Activated T-helper 2 cell treated with anti-CD3 and anti-CD28 coated beads, Interferon-gamma antibody, Interleukin-2, Interleukin-4, amounts not matched to agents 10 μg/mL and 5 μg/mL and 100 μg/mL, durations not matched to agents 14 hours and 24 hours and 36 hours (primary cell): ENCODE data around the gene TFEB. TPM values are rescaled to one million over a fixed set of nuclear protein-coding genes. Genes with fewer than 3 reads are reported as not detected.

ENCODE experiments used
- DNase-seq: peaks from one replicate; pipeline ENCODE4 v3.0.0; 2021; ENCODE audit warnings: low spot score
- H3K27ac Mint-ChIP-seq: one replicate; pipeline ENCODE4 v1.8.0; 2021; ENCODE audit warnings: mixed read lengths
- H3K27me3 Mint-ChIP-seq: one replicate; pipeline ENCODE4 v1.8.0; 2021; ENCODE audit warnings: low read depth, mixed read lengths
- H3K36me3 Mint-ChIP-seq: one replicate; pipeline ENCODE4 v1.8.0; 2021; ENCODE audit warnings: low read depth, mixed read lengths
- H3K4me1 Mint-ChIP-seq: one replicate; pipeline ENCODE4 v1.8.0; 2021; ENCODE audit warnings: low read depth, mixed read lengths
- H3K4me3 Mint-ChIP-seq: one replicate; pipeline ENCODE4 v1.8.0; 2021; ENCODE audit warnings: low read depth, mild to moderate bottlenecking, moderate library complexity, mixed read lengths
- H3K9me3 Mint-ChIP-seq: one replicate; pipeline ENCODE4 v1.8.0; 2021; ENCODE audit warnings: mixed read lengths
- intact Hi-C: fragments of 100-400 bp; cut with micrococcal nuclease; formaldehyde crosslinking; loops from one replicate; pipeline ENCODE4 v1.15.1; 2023
- total RNA-seq: library from RNA; stranded (reverse); gene quantifications from 2 replicates; pipeline ENCODE4 v1.2.3, GENCODE V29; 2022

Gene TFEB
- total RNA-seq, 1 donor from 2014 or later, result 13.4 TPM

- peaks cover 6% of the 10 kb centered on the region for H3K27me3 Mint-ChIP-seq
- peaks cover 5% of the 10 kb centered on the region for H3K4me1 Mint-ChIP-seq
- DNase-seq, result no peak
- no peak overlapping the region for H3K27ac Mint-ChIP-seq
- no peaks in the 10 kb centered on the region for H3K36me3 Mint-ChIP-seq
- H3K9me3 Mint-ChIP-seq, result no peaks in the 10 kb centered on the region
- no peak overlapping the region for H3K4me3 Mint-ChIP-seq
- intact Hi-C loops, result no loop called here
Observed at GRCh38 chr6:41680182-41680965, 55.0 kb downstream of the TFEB start.

- Mint-ChIP-seq H3K27me3 (peaks cover 6% of the 10 kb centered on the region), H3K9me3 (no peaks in the 10 kb centered on the region), H3K4me1 (peaks cover 5% of the 10 kb centered on the region), H3K36me3 (no peaks in the 10 kb centered on the region), H3K4me3 (no peak overlapping the region), H3K27ac (no peak overlapping the region)
- intact Hi-C loops, result no loop called here
- DNase-seq, result no peak
Observed at GRCh38 chr6:41679696-41680095, 55.7 kb downstream of the TFEB start.

- Mint-ChIP-seq H3K4me1 (peaks cover 3% of the 10 kb centered on the region), H3K27ac (no peak overlapping the region), H3K36me3 (no peaks in the 10 kb centered on the region), H3K4me3 (no peak overlapping the region), H3K27me3 (peaks cover 7% of the 10 kb centered on the region), H3K9me3 (no peaks in the 10 kb centered on the region)
- DNase-seq, result no peak
- intact Hi-C loops, result no loop called here
Observed at GRCh38 chr6:41678511-41679084, 56.8 kb downstream of the TFEB start.

DNA sequence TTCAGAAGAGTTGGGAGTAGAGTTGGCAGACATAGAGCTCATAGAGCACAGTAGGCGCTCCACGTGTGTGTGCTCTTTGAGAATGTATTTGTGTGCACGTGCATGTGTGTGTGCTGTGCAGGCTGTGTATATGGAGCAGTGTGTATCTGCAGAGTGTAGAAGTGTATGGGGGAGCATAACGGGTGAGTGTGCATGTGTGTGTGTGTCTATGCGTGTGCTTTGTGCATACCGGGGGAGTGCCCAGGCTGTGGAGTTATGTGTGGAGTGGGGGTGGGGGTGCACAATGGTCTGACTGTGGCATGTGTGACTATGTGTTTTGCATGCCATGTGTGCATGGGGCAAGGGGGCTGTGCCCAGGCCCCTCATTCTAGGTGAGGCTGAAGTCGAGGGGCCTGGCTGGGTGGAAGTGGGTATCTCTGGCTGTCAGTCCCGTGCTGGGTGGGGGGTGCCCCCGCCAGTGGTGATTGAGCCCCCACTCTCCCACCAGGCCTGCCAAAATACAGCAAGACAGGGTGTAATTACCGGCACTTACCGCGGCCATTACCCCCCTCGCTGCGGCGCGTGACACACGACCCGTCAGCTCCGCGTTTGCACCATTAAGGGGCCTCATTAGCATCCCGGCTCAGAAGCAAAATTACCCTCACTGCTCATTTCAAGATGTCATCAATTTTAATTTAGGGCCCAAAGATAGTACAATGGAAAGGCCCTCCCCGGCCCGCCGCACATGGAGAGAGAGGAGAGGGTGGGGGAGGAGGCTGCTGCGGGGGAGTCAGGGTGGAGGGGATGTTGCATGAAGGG lies 58.1 kb downstream of the TFEB start:
- H3K27ac Mint-ChIP-seq, result no peak overlapping the region
- H3K9me3 Mint-ChIP-seq, result no peaks in the 10 kb centered on the region
- H3K36me3 Mint-ChIP-seq, result no peaks in the 10 kb centered on the region
- H3K27me3 Mint-ChIP-seq, result peaks cover 7% of the 10 kb centered on the region
- no peaks in the 10 kb centered on the region for H3K4me1 Mint-ChIP-seq
- no peak for DNase-seq
- no peak overlapping the region for H3K4me3 Mint-ChIP-seq
- intact Hi-C loops, result no loop called here

DNA sequence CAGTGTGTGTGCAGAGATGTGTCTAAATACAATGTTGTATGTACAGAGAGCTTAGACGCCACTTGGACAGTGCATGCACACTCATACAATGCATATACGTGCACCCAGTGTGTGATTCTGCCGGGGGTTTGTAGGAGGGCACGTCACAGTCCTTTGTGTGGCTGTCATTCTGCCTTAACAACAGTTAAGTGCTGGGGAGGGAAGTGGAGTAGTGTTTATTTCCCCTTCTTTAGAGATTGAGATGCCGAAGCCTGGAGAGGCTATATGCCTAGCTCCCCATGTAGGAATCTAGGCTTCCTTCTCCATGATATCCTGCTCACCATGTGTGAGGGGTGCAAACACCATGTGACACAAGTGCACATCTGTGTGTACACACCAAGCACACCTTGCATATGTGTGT lies 59.0 kb downstream of the TFEB start:
- intact Hi-C loops, result no loop called here
- Mint-ChIP-seq H3K27me3 (peaks cover 9% of the 10 kb centered on the region), H3K4me1 (no peaks in the 10 kb centered on the region), H3K36me3 (no peaks in the 10 kb centered on the region), H3K9me3 (no peaks in the 10 kb centered on the region), H3K27ac (no peak overlapping the region), H3K4me3 (no peak overlapping the region)
- no peak for DNase-seq

DNA sequence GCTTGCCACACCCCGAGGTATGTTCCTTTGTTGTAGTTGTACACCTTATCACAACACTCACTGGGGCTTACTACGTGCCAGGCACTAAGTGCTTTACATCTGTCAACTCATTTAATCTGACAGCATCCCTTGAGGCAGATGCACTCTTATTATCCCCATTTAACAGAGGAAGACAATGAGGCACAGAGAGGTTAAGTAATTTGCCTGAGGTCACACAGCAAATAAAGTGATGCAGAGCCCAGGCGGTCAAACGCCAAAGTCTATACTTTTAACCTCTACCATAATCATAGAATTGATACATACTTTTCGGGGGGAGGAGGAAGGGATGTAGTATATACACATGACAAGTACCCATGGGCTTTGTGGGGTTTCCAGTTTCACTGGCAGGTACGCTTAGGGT lies 59.4 kb downstream of the TFEB start:
- H3K36me3 Mint-ChIP-seq, result no peaks in the 10 kb centered on the region
- no peak for DNase-seq
- H3K4me3 Mint-ChIP-seq, result no peak overlapping the region
- intact Hi-C loops, result no loop called here
- H3K4me1 Mint-ChIP-seq, result no peaks in the 10 kb centered on the region
- H3K9me3 Mint-ChIP-seq, result no peaks in the 10 kb centered on the region
- H3K27me3 Mint-ChIP-seq, result peaks cover 9% of the 10 kb centered on the region
- no peak overlapping the region for H3K27ac Mint-ChIP-seq

GRCh38 chr6:41675176-41675775 lies 60.1 kb downstream of the TFEB start:
- H3K4me1 Mint-ChIP-seq, result no peaks in the 10 kb centered on the region
- intact Hi-C loops, result no loop called here
- no peaks in the 10 kb centered on the region for H3K36me3 Mint-ChIP-seq
- H3K9me3 Mint-ChIP-seq, result no peaks in the 10 kb centered on the region
- no peak for DNase-seq
- H3K4me3 Mint-ChIP-seq, result no peak overlapping the region
- no peak overlapping the region for H3K27ac Mint-ChIP-seq
- H3K27me3 Mint-ChIP-seq, result peaks cover 13% of the 10 kb centered on the region

- Mint-ChIP-seq H3K36me3 (no peaks in the 10 kb centered on the region), H3K4me1 (no peaks in the 10 kb centered on the region), H3K27ac (no peak overlapping the region), H3K27me3 (peaks cover 16% of the 10 kb centered on the region), H3K9me3 (no peaks in the 10 kb centered on the region), H3K4me3 (no peak overlapping the region)
- no peak for DNase-seq
- intact Hi-C loops, result no loop called here
Observed at GRCh38 chr6:41674231-41675000, 61.0 kb downstream of the TFEB start.

- Mint-ChIP-seq H3K4me1 (no peaks in the 10 kb centered on the region), H3K27me3 (peaks cover 16% of the 10 kb centered on the region), H3K4me3 (no peak overlapping the region), H3K27ac (no peak overlapping the region), H3K36me3 (no peaks in the 10 kb centered on the region), H3K9me3 (no peaks in the 10 kb centered on the region)
- intact Hi-C loops, result no loop called here
- DNase-seq, result no peak
Observed at GRCh38 chr6:41673704-41674000, 61.8 kb downstream of the TFEB start.

GRCh38 chr6:41672816-41673703 lies 62.3 kb downstream of the TFEB start:
- Mint-ChIP-seq H3K36me3 (no peaks in the 10 kb centered on the region), H3K9me3 (no peaks in the 10 kb centered on the region), H3K27me3 (peaks cover 18% of the 10 kb centered on the region), H3K4me1 (no peaks in the 10 kb centered on the region), H3K4me3 (no peak overlapping the region), H3K27ac (no peak overlapping the region)
- no peak for DNase-seq
- intact Hi-C loops, result no loop called here

DNA sequence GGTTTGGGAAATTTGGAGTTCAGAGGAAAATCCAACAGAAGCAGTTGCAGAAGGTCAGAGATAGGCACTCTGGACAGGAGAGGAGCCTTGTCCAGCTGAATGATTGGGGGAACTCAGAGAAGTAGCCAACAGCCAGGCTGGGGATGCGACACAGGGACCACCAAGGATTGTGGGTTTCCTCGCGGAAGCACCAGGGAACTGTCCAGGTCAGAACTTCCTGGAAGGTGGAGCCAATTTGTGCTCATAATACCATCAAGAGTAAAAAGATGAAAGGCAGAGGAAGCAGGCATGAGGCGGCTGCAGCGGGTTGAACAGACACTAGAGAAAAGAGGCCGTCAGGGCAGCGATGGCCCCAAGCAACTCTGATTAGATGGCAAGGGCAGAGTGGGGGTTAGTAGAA lies 63.4 kb downstream of the TFEB start:
- Mint-ChIP-seq H3K9me3 (no peaks in the 10 kb centered on the region), H3K36me3 (no peaks in the 10 kb centered on the region), H3K4me3 (no peak overlapping the region), H3K27me3 (peaks cover 24% of the 10 kb centered on the region), H3K27ac (no peak overlapping the region), H3K4me1 (no peaks in the 10 kb centered on the region)
- DNase-seq, result no peak
- intact Hi-C loops, result no loop called here

GRCh38 chr6:41671376-41671775 lies 64.0 kb downstream of the TFEB start:
- H3K36me3 Mint-ChIP-seq, result no peaks in the 10 kb centered on the region
- no peak overlapping the region for H3K27ac Mint-ChIP-seq
- DNase-seq, result no peak
- peaks cover 28% of the 10 kb centered on the region for H3K27me3 Mint-ChIP-seq
- no peaks in the 10 kb centered on the region for H3K9me3 Mint-ChIP-seq
- intact Hi-C loops, result no loop called here
- H3K4me3 Mint-ChIP-seq, result no peak overlapping the region
- H3K4me1 Mint-ChIP-seq, result no peaks in the 10 kb centered on the region
